ENCODE results near the gene CAPN2.

- TF ChIP-seq POLR2AphosphoS5 (IDR thresholded peaks at IDR 0.05; ENCODE audit: low read depth) (no peak), CTCF (IDR thresholded peaks at IDR 0.05; ENCODE audit: insufficient read depth, low read length) (peak; percentile 14)
Observed at GRCh38 chr1:223811634-223812101, 99.3 kb downstream of the CAPN2 start.
